22Rv1 (cell line): ENCODE data around the gene PLOD2.
"Not testable (repeated sequence)": the region's sequence is repeated elsewhere in the genome, so short reads cannot be mapped to it uniquely, and the experiment has no call there.

ENCODE experiments used
- H3K27ac ChIP-seq: fragments of 450-650 bp; 2 replicates; pipeline ENCODE4 v1.5.1; 2017
- ZFX ChIP-seq: fragments of 450-650 bp; IDR thresholded peaks from 2 replicates; pipeline ENCODE4 v1.6.1; 2017; ENCODE audit warnings: antibody characterized with exemption, borderline replicate concordance
- TF ChIP-seq, protein P1 (sequence below): fragments of 450-650 bp; IDR thresholded peaks from 2 replicates; pipeline ENCODE4 v1.5.1; 2017; ENCODE audit warnings: mild to moderate bottlenecking

PLOD2 gene

DNA sequence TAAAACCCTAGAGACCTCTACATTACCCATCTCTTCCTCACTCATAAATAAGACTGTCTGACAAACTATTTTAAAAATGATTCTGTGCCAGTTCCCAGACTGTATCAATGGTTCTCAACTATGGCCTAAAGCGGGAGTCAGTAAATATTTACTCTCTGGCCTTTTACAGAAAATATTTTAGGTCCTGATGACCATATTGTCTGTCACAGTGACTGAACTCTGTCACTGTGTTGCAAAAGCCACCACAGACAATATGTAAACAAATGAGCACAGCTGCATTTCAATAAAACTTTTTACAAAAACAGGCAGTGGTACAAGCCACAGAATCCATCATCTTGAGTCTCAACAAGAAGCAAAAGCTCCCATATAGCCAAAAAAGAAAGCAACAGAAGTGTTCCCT is 45.4 kb downstream of the PLOD2 start:
- no peak overlapping the region for H3K27ac ChIP-seq
- TF ChIP-seq, protein P1, sequence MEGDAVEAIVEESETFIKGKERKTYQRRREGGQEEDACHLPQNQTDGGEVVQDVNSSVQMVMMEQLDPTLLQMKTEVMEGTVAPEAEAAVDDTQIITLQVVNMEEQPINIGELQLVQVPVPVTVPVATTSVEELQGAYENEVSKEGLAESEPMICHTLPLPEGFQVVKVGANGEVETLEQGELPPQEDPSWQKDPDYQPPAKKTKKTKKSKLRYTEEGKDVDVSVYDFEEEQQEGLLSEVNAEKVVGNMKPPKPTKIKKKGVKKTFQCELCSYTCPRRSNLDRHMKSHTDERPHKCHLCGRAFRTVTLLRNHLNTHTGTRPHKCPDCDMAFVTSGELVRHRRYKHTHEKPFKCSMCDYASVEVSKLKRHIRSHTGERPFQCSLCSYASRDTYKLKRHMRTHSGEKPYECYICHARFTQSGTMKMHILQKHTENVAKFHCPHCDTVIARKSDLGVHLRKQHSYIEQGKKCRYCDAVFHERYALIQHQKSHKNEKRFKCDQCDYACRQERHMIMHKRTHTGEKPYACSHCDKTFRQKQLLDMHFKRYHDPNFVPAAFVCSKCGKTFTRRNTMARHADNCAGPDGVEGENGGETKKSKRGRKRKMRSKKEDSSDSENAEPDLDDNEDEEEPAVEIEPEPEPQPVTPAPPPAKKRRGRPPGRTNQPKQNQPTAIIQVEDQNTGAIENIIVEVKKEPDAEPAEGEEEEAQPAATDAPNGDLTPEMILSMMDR = no peak
- TF ChIP-seq ZFX = no peak

DNA sequence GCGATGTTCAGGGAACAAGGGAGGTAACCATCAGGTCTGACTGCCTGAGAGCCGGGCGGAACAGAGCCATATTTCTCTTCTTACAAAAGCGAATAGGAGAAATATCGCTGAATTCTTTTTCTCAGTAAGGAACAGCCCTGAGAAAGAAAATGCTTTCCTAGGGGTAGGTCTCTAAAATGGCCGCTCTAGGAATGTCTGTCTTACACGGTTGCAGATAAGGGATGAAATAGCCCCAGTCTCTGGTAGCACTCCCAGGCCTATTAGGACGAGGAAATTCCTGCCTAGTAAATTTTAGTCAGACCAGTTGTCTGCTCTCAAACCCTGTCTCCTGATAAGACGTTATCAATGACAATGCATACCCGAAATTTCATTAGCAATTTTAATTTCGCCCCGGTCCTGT is 47.2 kb downstream of the PLOD2 start:
- not testable (repeated sequence) for H3K27ac ChIP-seq

DNA sequence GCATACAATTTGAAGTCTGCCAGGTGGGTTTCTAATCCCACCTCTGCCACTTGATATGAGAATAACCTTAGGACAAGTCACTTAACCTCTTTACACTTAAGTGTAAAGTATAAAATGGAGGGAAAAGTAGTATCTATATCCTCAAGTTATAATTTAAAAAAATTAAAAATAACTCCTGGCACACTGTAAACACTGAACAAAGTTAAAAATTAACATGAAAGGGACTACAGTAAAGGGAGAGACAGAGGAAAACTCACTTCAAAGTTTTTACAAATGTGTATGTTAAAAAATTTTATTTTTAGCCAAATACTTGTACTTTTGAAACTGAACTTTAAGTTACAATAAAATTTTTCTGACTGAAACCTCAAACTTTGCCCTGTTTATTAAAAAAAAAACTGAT is 49.6 kb downstream of the PLOD2 start:
- H3K27ac ChIP-seq = no peak overlapping the region
- TF ChIP-seq, protein P1 = no peak
- TF ChIP-seq ZFX = no peak

DNA sequence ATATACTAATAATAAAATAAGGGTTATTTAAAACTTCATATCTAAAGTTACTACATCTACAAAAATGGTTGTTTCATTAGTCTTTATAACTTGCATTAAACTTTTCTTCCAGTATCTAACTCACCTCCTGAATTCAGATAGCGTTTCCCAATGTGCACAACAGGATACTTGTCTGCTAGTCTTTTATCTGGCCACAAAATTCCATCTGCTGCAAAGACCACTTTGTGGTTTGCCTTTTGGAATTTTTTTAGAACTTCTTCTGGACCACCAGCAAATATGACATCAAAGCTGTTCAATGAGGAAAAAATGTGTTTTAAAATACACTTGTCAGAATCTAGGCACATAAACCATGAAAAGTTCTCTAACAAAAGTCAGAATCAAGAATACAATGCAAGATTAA is 50.8 kb downstream of the PLOD2 start:
- no peak for TF ChIP-seq ZFX
- TF ChIP-seq, protein P1 = no peak
- no peak overlapping the region for H3K27ac ChIP-seq

DNA sequence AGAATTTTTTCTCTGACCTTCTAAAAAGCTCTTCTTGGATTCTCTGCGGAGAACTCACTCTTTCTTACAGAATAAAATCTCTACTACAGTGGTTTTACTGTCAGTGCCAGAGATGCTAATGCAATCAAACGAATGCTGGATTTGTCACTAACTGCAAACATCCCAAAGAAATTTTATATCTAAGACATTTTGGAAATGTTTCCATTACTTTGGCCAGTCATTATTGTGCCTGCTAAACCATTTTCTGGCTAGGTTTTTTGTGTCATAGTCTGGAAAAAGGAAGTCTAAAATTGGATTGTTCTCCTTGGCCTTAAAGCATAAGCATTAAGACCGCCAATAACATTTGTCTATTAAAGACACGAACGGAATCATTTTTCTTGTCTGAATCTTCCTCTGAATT is 54.0 kb downstream of the PLOD2 start:
- H3K27ac ChIP-seq = no peak overlapping the region
- TF ChIP-seq, protein P1 = no peak
- no peak for TF ChIP-seq ZFX

DNA sequence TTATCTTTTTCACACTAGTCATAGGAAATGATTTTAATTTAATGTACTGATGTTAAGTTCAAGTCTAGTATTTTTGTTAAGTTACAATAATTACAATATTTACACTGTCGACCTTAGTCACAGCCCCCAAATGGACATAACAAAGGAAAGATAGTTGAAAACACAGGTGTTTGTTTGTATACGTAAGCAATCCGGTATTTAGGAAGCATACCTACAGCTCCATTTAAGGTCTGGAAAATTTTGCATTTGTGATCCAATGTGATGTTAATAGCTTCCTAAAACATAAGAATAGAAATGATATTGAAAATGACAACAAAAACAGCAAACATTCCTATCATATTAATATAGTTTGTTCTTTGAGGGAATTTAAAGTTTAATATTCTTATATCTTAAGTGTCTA is 56.9 kb downstream of the PLOD2 start:
- TF ChIP-seq, protein P1 = no peak
- no peak for TF ChIP-seq ZFX
- no peak overlapping the region for H3K27ac ChIP-seq

DNA sequence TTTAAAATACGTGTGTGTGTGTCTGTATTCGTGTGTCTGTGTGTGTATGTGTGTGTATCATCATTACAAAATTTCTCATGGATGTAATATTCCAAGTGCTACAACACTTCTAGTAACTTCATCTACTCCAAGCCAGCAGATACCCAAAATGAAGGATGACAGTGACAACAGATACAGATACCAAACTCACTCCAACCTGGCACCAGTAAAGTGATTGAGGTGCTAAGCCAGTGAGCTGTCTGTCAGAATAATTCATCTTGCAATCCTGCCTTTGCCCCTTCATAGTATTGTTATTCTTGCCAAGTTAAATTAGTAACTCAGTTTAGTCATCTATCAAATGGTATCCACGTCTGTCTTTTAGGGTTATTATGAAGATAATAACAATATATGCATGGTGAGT is 58.1 kb downstream of the PLOD2 start:
- no peak for TF ChIP-seq ZFX
- TF ChIP-seq, protein P1 = no peak
- no peak overlapping the region for H3K27ac ChIP-seq

DNA sequence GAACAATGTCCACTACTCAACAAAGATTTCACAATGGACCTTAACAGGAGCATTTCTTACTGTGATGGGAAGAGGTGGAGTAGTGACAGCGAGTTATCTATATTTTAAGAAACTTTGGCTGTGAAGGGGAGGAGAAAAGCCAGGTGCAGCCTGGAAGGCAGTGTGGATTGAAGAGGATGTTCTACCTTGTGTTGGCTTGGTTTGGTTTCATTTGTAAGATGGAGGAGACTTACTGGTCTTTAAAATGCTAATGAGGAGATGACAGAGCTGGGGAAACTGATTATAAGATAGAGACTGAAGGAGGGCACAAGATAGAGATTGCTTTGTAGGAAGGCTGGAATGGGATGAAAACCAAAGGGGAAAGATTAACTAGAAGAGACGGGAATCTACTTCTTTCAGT is 59.4 kb downstream of the PLOD2 start:
- no peak overlapping the region for H3K27ac ChIP-seq
- TF ChIP-seq, protein P1 = no peak
- TF ChIP-seq ZFX = no peak
